Activated T-helper 1 cell treated with anti-CD3 and anti-CD28 coated beads, Interleukin-2, amount 50 U/mL, for 16 hours (primary cell): ENCODE data around the gene F8.
A peak's percentile ranks its signal among the peaks of the same experiment; 100 is the strongest.
"Not testable (repeated sequence)": the region's sequence is repeated elsewhere in the genome, so short reads cannot be mapped to it uniquely, and the experiment has no call there.

Experiments used
- DNase-seq, 2 donors: peaks; one replicate each; pipeline ENCODE4 v3.0.0-alpha.2; 2020; ENCODE audit warnings: low read depth in 1 of 2, low spot score in 1 of 2

Gene F8

DNA sequence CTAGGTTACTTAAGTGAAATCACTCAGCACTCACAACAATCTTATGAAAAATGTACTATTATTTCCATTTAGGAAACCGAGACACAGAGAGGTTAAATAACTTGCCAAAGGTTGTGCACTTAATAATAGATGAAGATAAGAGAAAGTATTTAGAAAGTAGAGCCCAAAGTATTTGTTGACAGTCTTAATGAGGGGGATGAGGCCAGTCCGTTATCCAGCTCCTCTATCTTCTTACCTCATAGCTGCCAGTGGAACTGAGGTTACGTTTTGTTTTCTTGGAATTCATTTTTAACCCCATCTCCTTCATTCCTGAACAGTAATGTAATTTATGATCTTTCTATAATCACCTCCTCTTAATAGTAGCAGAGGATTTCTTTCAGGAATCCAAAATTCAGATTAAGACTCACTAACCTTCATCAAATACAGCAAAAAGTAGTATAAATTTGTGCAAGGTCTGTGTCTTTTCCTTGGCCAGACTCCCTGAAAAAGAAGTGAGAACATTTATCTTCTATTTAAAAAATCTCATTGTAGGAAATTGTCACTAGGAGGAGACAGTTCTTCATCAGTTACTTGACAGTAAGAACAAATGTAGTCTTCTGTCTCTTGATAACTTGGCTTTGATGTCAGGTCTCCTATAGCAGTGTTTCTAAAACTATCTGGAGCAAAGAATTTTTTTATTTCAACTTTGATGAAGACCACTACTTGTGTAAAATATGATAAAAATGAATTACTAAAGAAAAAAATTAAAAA is 35.5 kb downstream of the F8 start:
- no peak for DNase-seq

- no peak for DNase-seq
Observed at GRCh38 chrX:154981116-154981411, 41.5 kb downstream of the F8 start.

DNA sequence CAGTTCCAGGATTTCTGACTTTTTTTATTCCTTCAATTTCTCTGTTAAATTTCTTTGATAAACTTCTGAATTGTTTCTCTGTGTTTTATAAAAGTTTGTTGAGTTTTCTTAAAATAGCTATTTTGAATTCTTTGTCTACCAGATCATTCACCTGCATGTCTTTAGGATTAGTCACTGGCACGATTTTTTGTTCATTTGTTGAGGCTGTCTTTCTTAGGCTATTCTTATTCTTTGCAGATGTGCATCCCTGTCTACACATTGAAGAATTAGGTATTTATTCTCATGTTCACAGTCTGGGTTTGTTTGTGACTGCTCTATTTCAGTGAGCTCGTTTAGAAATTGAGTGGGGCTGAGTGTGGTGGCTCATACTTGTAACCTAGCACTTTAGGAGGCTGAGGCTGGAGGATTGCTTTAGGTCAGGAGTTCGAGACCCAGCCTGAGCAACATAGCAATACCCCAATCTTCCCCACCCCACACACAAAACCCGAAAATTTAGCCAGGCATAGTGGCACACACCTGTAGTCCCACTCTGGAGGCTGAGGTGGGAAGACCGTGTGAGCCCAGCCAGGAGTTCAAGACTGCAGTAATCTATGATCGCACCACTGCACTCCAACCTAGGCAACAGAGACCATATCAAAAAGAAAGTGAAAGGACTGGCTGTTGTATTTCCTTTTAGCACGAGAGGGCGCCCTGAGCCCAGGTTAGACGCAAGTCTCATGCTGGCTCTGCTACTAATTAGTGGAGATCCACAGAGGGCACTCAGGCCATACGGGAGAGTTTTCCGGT is 42.0 kb downstream of the F8 start:
- peak; percentile 48 to 53 for DNase-seq

GRCh38 chrX:154979629-154980028 is 42.9 kb downstream of the F8 start:
- DNase-seq = no peak

- no peak for DNase-seq
Observed at GRCh38 chrX:154968353-154968752, 54.2 kb downstream of the F8 start.

DNA sequence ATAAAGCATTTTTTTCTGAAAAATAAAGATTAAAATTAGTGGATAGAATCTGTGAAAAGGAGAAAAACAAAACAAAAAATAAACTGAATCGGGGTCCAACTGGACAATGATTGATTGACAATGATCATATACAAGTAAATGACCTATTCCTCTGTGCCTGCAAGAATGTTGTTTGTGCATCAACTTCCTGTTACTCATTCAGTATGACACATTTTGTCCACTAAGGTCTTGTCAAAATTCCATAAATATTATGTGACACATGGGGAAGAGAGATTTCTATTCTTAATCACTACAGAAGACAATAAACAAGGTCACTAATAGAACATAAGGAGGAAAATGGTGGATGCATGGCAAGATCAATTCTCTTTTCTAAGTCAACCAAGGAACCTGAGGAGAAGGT is 54.9 kb downstream of the F8 start:
- DNase-seq = no peak

DNA sequence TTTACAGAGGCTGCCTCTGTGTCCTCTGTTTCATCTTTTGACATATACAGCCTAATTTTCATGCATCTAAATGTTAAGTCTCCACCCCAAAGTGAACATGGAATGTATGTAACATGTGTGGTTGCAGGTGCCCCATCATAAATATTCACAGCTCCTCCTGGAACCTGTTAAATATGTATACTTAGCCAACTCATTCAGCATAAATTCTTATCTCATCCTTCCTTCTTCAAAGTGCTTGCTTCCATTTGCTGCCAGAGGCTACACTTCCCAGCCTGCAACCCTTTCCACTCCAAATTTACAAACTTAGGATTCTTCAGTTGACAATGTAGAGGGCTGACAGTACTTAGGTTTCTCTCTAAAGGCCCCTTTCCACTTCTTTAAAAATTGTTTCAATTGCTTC is 60.6 kb downstream of the F8 start:
- no peak for DNase-seq

- not testable (repeated sequence) for DNase-seq
Observed at GRCh38 chrX:154955799-154956198, 66.7 kb downstream of the F8 start.

DNA sequence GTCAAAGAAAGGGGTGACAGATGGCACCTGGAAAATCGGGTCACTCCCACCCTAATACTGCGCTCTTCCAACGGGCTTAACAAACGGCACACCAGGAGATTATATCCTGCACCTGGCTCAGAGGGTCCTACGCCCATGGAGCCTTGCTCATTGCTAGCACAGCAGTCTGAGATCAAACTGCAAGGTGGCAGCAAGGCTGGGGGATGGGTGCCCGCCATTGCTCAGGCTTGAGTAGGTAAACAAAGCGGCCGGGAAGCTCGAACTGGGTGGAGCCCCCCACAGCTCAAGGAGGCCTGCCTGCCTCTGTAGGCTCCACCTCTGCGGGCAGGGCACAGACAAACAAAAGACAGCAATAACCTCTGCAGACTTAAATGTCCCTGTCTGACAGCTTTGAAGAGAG is 83.3 kb downstream of the F8 start:
- DNase-seq = not testable (repeated sequence)

- not testable (repeated sequence) for DNase-seq
Observed at GRCh38 chrX:154924771-154925170, 97.8 kb downstream of the F8 start.

DNA sequence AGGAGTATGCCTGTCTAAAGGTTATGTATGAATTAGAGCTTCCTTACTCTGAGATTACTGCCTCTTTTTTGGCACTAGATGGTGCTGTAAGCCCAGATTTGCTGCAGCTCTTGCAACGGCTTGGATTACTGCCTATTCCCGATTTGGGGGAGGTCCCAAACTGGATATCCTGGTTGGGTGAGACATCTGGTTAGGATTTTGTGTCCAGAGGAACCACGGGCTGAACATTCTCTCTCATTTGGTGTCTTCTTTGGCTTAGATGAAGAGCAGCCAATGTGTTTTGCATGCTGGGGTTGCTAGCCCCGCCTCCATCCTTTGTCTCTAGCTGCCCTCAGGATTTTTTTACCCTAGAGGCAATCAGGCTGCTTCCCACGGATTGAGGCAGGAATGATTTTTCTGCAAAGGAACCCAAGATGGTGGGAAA is 104.5 kb downstream of the F8 start:
- peak in 1 of 2 donors; percentile 0 for DNase-seq

DNA sequence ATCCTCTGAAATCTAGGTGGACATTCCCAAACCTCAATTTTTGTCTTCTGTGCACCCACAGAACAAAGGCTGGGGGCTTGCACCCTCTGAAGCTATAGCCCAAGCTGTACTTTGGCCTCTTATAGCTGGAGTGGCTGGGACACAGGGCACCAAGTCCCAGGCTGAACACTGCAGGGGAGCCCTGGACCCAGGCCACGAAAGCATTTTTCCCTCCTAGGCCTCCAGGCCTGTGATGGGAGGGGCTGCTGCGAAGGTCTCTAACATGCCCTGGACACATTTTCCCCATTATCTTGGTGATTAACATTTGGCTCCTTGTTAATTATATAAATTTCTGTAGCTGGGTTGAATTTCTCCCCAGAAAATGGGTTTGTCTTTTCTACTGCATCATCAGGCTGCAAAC is 108.5 kb downstream of the F8 start:
- DNase-seq = no peak

GRCh38 chrX:154910528-154910927 is 112.0 kb downstream of the F8 start:
- DNase-seq = not testable (repeated sequence)

- not testable (repeated sequence) for DNase-seq
Observed at GRCh38 chrX:154910048-154910447, 112.5 kb downstream of the F8 start.

- no peak for DNase-seq
Observed at GRCh38 chrX:154908821-154909220, 113.7 kb downstream of the F8 start.

- no peak for DNase-seq
Observed at GRCh38 chrX:154902408-154902807, 120.1 kb downstream of the F8 start.

DNA sequence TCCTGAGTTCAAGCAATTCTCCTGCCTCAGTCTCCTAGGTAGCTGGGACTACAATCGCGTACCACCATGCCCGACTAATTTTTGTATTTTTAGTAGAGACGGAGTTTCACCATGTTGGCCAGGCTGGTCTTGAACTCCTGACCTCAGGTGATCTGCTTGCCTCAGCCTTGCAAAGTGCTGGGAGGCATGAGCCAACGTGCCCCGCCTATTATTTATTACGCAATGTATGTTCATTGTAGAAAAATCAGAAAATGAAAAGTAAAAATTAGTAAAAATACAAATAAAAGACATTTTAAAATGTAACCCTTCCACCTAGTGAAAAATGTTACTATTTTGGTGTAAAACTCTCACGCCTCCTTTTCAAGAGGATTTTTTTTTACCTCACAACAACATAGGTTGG is 122.2 kb downstream of the F8 start:
- DNase-seq = no peak

DNA sequence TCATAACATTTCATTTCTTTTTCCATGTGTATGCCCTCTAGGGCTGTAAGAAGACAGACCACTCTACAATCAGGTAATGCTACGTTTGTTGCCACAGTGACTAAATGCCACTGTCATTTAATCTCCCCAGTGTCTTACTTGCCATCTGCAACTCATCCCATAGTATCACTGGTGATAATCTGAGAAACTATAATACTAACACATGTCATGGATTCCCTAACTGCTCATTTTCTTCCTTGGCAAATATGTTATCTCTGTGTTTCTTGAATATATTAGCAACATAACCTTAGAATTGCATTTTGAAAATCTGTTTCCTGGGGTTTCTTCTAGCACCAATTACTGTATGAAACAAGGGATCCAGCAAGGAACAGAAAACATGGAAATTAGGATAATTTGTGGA is 130.2 kb downstream of the F8 start:
- no peak for DNase-seq

GRCh38 chrX:154890990-154891639 is 131.4 kb downstream of the F8 start:
- no peak for DNase-seq

DNA sequence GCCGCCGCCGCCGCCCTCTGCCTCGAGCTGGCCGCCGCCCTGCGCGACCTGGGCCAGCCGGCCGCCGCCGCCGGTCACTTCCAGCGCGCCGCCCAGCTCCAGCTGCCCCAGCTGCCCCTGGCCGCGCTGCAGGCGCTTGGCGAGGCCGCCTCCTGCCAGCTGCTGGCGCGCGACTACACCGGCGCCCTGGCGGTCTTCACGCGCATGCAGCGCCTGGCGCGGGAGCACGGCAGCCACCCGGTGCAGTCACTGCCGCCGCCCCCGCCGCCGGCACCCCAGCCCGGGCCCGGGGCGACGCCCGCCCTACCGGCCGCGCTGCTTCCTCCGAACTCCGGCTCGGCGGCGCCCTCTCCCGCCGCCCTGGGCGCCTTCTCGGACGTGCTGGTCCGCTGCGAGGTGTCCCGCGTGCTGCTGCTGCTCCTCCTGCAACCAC is 135.7 kb downstream of the F8 start:
- not testable (repeated sequence) for DNase-seq

DNA sequence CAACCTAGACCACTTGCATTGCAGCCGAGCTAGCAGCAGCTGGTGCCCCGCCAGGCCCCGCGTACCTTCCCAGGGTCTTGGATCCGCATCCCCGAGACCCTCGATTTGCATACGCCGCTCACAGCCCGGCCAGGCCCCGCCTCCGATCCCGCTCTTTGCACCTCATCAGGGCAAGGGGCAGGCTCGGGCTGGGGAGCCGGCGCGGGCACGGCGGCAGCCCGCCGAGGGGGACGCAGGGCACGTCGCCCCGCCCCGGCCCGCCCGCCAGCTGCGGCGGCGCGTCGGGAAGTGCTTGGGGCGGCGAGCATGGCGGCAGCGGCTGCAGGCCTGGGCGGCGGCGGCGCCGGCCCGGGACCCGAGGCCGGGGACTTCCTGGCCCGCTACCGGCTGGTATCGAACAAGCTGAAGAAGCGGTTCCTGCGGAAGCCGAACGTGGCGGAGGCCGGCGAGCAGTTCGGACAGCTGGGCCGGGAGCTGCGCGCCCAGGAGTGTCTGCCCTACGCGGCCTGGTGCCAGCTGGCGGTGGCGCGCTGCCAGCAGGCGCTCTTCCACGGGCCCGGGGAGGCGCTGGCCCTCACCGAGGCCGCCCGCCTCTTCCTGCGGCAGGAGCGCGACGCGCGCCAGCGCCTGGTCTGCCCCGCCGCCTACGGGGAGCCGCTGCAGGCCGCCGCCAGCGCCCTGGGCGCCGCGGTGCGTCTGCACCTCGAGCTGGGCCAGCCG is 136.3 kb downstream of the F8 start, which contains the start of gene F8A1:
Gene F8A1, plus strand, starts transcription at position 287 of the 720 bp plus-strand sequence. Its CDS starts 20 bp downstream, at position 307.
- DNase-seq = peak; percentile 3 to 4
